ENCODE data around the gene EFHC1.
"Not testable (repeated sequence)": the region's sequence is repeated elsewhere in the genome, so short reads cannot be mapped to it uniquely, and the experiment has no call there.

Gene EFHC1

GRCh38 chr6:52399511-52400312 is 20.4 kb upstream of the EFHC1 start:
- peak; percentile 35 for DNase-seq

GRCh38 chr6:52400313-52401041 is 19.7 kb upstream of the EFHC1 start:
- no peak for DNase-seq

- no peak for DNase-seq
Observed at GRCh38 chr6:52403086-52403485, 17.1 kb upstream of the EFHC1 start.

- no peak for DNase-seq
Observed at GRCh38 chr6:52403627-52404026, 16.5 kb upstream of the EFHC1 start.

- no peak for DNase-seq
Observed at GRCh38 chr6:52405243-52405642, 14.9 kb upstream of the EFHC1 start.

- DNase-seq: peak; percentile 43
Observed at GRCh38 chr6:52407467-52407866, 12.7 kb upstream of the EFHC1 start.

- no peak for DNase-seq
Observed at GRCh38 chr6:52409499-52409898, 10.6 kb upstream of the EFHC1 start.

- no peak for DNase-seq
Observed at GRCh38 chr6:52410979-52411378, 9.2 kb upstream of the EFHC1 start.

- no peak for DNase-seq
Observed at GRCh38 chr6:52411911-52412310, 8.2 kb upstream of the EFHC1 start.

- no peak for DNase-seq
Observed at GRCh38 chr6:52415333-52415732, 4.8 kb upstream of the EFHC1 start.

GRCh38 chr6:52415917-52416628 is 4.1 kb upstream of the EFHC1 start:
- no peak for DNase-seq

- DNase-seq: peak; percentile 53
Observed at GRCh38 chr6:52416629-52417151, 3.5 kb upstream of the EFHC1 start.

GRCh38 chr6:52417675-52418111 is 2.4 kb upstream of the EFHC1 start:
- no peak for DNase-seq

- no peak for DNase-seq
Observed at GRCh38 chr6:52418606-52419005, 1.5 kb upstream of the EFHC1 start.

GRCh38 chr6:52420668-52421358 is 671 bp downstream of the EFHC1 start:
- no peak for DNase-seq

- no peak for DNase-seq
Observed at GRCh38 chr6:52422156-52422555, 2.0 kb downstream of the EFHC1 start.

- DNase-seq: no peak
Observed at GRCh38 chr6:52423448-52423847, 3.3 kb downstream of the EFHC1 start.

- DNase-seq: no peak
Observed at GRCh38 chr6:52423971-52424381, 3.8 kb downstream of the EFHC1 start.

GRCh38 chr6:52424513-52424912 is 4.4 kb downstream of the EFHC1 start:
- DNase-seq: no peak

GRCh38 chr6:52426667-52427066 is 6.5 kb downstream of the EFHC1 start:
- no peak for DNase-seq

- DNase-seq: not testable (repeated sequence)
Observed at GRCh38 chr6:52433294-52433693, 13.2 kb downstream of the EFHC1 start.

- DNase-seq: no peak
Observed at GRCh38 chr6:52435345-52435744, 15.2 kb downstream of the EFHC1 start.

- no peak for DNase-seq
Observed at GRCh38 chr6:52438926-52439325, 18.8 kb downstream of the EFHC1 start.

Data from NCI-H1436 (cell line).